GM18873 (cell line): Measurements from ENCODE around the gene FOCAD.

Experiments used
- ATAC-seq: cut with Tn5 transposase; IDR thresholded peaks from one replicate; pipeline ENCODE4 v1.9.1; 2021; ENCODE audit warnings: mild to moderate bottlenecking, moderate library complexity, moderate number of reproducible peaks; ENCODE audit not compliant: unreplicated experiment, low FRiP score

FOCAD gene

GRCh38 chr9:20853866-20854265, 169.8 kb downstream of the FOCAD start:
- no peak for ATAC-seq

- ATAC-seq: no peak
Observed at GRCh38 chr9:20854444-20854843, 170.4 kb downstream of the FOCAD start.

GRCh38 chr9:20863945-20864344, 179.9 kb downstream of the FOCAD start:
- no peak for ATAC-seq

GRCh38 chr9:20865347-20865746, 181.3 kb downstream of the FOCAD start:
- ATAC-seq: no peak

- ATAC-seq: no peak
Observed at GRCh38 chr9:20870115-20870514, 186.1 kb downstream of the FOCAD start.

- no peak for ATAC-seq
Observed at GRCh38 chr9:20872340-20872977, 188.4 kb downstream of the FOCAD start.

- ATAC-seq: no peak
Observed at GRCh38 chr9:20873240-20873865, 189.3 kb downstream of the FOCAD start.

- no peak for ATAC-seq
Observed at GRCh38 chr9:20880271-20880670, 196.2 kb downstream of the FOCAD start.

- ATAC-seq: no peak
Observed at GRCh38 chr9:20880675-20881074, 196.6 kb downstream of the FOCAD start.

- no peak for ATAC-seq
Observed at GRCh38 chr9:20884985-20885593, 201.0 kb downstream of the FOCAD start.

- no peak for ATAC-seq
Observed at GRCh38 chr9:20898885-20899554, 215.0 kb downstream of the FOCAD start.

GRCh38 chr9:20903212-20903611, 219.2 kb downstream of the FOCAD start:
- ATAC-seq: no peak

GRCh38 chr9:20904995-20905394, 220.9 kb downstream of the FOCAD start:
- no peak for ATAC-seq

GRCh38 chr9:20906326-20906725, 222.3 kb downstream of the FOCAD start:
- no peak for ATAC-seq

GRCh38 chr9:20908461-20908860, 224.4 kb downstream of the FOCAD start:
- no peak for ATAC-seq

- ATAC-seq: no peak
Observed at GRCh38 chr9:20914556-20914955, 230.5 kb downstream of the FOCAD start.

GRCh38 chr9:20921362-20921761, 237.3 kb downstream of the FOCAD start:
- ATAC-seq: no peak

- ATAC-seq: no peak
Observed at GRCh38 chr9:20925256-20926045, 241.4 kb downstream of the FOCAD start.

GRCh38 chr9:20929276-20929675, 245.2 kb downstream of the FOCAD start:
- no peak for ATAC-seq

GRCh38 chr9:20930836-20931235, 246.8 kb downstream of the FOCAD start:
- ATAC-seq: no peak
